Ramos (cell line): ENCODE measurements around the gene SERTAD3.
"Not testable (repeated sequence)": the region's sequence is repeated elsewhere in the genome, so short reads cannot be mapped to it uniquely, and the experiment has no call there.

Source experiments
- in situ Hi-C: fragments of 300-500 bp; cut with MboI; formaldehyde crosslinking; loops from one replicate; pipeline ENCODE4 v1.14.3; 2022; ENCODE audit warnings: low sequenced_read_pairs; ENCODE audit not compliant: unreplicated experiment

Gene SERTAD3

GRCh38 chr19:40444000-40444824 is at the start of gene SERTAD3:
Gene SERTAD3 (minus strand): TSS chr19:40444335. CDS start chr19:40442080, 2,255 bp downstream.
- in situ Hi-C loops = no loop called here

GRCh38 chr19:40493778-40494177 is 49.6 kb upstream of the SERTAD3 start:
- in situ Hi-C loops = no loop called here

GRCh38 chr19:40492274-40492673 is 48.1 kb upstream of the SERTAD3 start:
- in situ Hi-C loops = no loop called here

GRCh38 chr19:40489882-40490230 is 45.7 kb upstream of the SERTAD3 start:
- in situ Hi-C loops = no loop called here

GRCh38 chr19:40486017-40486416 is 41.9 kb upstream of the SERTAD3 start:
- in situ Hi-C loops = no loop called here

- in situ Hi-C loops = not testable (repeated sequence)
Measured at GRCh38 chr19:40475878-40476644, 31.9 kb upstream of the SERTAD3 start.

GRCh38 chr19:40474737-40475136 is 30.6 kb upstream of the SERTAD3 start:
- in situ Hi-C loops = no loop called here

- in situ Hi-C loops = no loop called here
Measured at GRCh38 chr19:40472516-40472915, 28.4 kb upstream of the SERTAD3 start.

- in situ Hi-C loops = no loop called here
Measured at GRCh38 chr19:40471111-40471510, 27.0 kb upstream of the SERTAD3 start.

- in situ Hi-C loops = no loop called here
Measured at GRCh38 chr19:40469011-40469410, 24.9 kb upstream of the SERTAD3 start.

GRCh38 chr19:40466985-40467734 is 23.0 kb upstream of the SERTAD3 start, which contains the start of gene SPTBN4:
Gene SPTBN4 (plus strand): TSS chr19:40467001. CDS start chr19:40472622, 5,621 bp downstream.
- in situ Hi-C loops = no loop called here

GRCh38 chr19:40466219-40466984 is 22.3 kb upstream of the SERTAD3 start:
- in situ Hi-C loops = no loop called here

- in situ Hi-C loops = no loop called here
Measured at GRCh38 chr19:40465557-40466218, 21.6 kb upstream of the SERTAD3 start, which contains the start of gene BLVRB. Gene BLVRB (minus strand): TSS chr19:40465745. CDS start chr19:40465688, 57 bp downstream.

- in situ Hi-C loops = no loop called here
Measured at GRCh38 chr19:40465025-40465556, 21.0 kb upstream of the SERTAD3 start.

- in situ Hi-C loops = no loop called here
Measured at GRCh38 chr19:40464059-40465024, 20.2 kb upstream of the SERTAD3 start.

- in situ Hi-C loops = not testable (repeated sequence)
Measured at GRCh38 chr19:40463587-40464037, 19.5 kb upstream of the SERTAD3 start.

GRCh38 chr19:40461669-40462221 is 17.6 kb upstream of the SERTAD3 start:
- in situ Hi-C loops = no loop called here
